Ovary (tissue), 9 donors: ENCODE results near the gene NUDT4. TPM values are rescaled to one million over a fixed set of nuclear protein-coding genes. Genes with fewer than 3 reads are reported as not detected.

Experiments
- DNase-seq, 5 donors: peaks; one replicate each; pipeline ENCODE4 v3.0.0-alpha.2; 2019 to 2020
- H3K27ac ChIP-seq, 2 donors: fragments of 200-600 bp; one replicate each; pipeline versions ENCODE4 v1.5.1 to v1.8.0; 2019 to 2022
- H3K27me3 ChIP-seq: fragments of 200-600 bp; one replicate; pipeline ENCODE4 v1.8.0; 2022
- H3K36me3 ChIP-seq: fragments of 200-600 bp; sonication (generic); one replicate; pipeline ENCODE4 v1.5.1; 2019
- H3K4me1 ChIP-seq: one replicate; pipeline ENCODE4 v1.8.1; 2013; ENCODE audit warnings: mild to moderate bottlenecking, moderate library complexity; ENCODE audit not compliant: insufficient read depth
- H3K4me3 ChIP-seq: fragments of 200-600 bp; sonication (generic); one replicate; pipeline ENCODE4 v1.5.1; 2017
- H3K9me3 ChIP-seq, 2 donors: fragments of 200-600 bp in 1 of 2; sonication (generic) in 1 of 2; one replicate each; pipeline versions ENCODE4 v1.5.1 to v1.8.1; 2013 to 2019; ENCODE audit warnings: mild to moderate bottlenecking in 1 of 2, moderate library complexity in 1 of 2
- CTCF ChIP-seq, 3 donors: fragments of 450-650 bp in 2 of 3; fragments of 200-600 bp in 1 of 3; IDR thresholded peaks; one replicate each; pipeline versions ENCODE4 v1.5.1 to v1.8.0; 2016 to 2022; ENCODE audit warnings: antibody characterized with exemption in 3 of 3, mild to moderate bottlenecking in 1 of 3
- EP300 ChIP-seq: sonication (generic); formaldehyde crosslinking; IDR thresholded peaks from one replicate; pipeline ENCODE4 v1.6.1; 2017; ENCODE audit warnings: antibody characterized with exemption
- POLR2A ChIP-seq: fragments of 450-650 bp; IDR thresholded peaks from one replicate; pipeline ENCODE4 v1.6.1; 2017; ENCODE audit warnings: antibody characterized with exemption, mild to moderate bottlenecking, moderate library complexity
- WGBS, 3 donors: extraction: QIAGEN DNeasy Blood & Tissue Kit in 1 of 3; methylation state at CpG; one replicate each; pipeline versions ENCODE4 v1.1.5 to v1.1.7; 2013 to 2017; 5-methylcytosine and 5-hydroxymethylcytosine counted together
- intact Hi-C, 4 donors: fragments of 100-400 bp; cut with DNase I; formaldehyde crosslinking; loops; one replicate each; pipeline versions ENCODE4 v1.11.0 to v1.15.1; 2022 to 2023
- polyA plus RNA-seq, 2 donors: library from polyadenylated mRNA; stranded (reverse); fragments of 200-250 nt in 1 of 2; fragments of 350-450 nt in 1 of 2; fragmentation: Illumina TruSeq in 1 of 2; extraction: RNeasy Lipid Tissue Mini Kit (QIAGEN cat#74804) in 1 of 2; gene quantifications; one replicate each; pipeline ENCODE4 v1.2.3, GENCODE V29; 2013 to 2014
- total RNA-seq, 7 donors: library from RNA; depleted of rRNA in 2 of 7; stranded (reverse); fragments of >200 nt in 2 of 7; fragmentation: NEBNext Ultra II Directional in 3 of 7; extraction: Animal tissue kit (Norgen Biotek cat#: 25700) in 3 of 7; gene quantifications; one replicate each; pipeline versions ENCODE4 v1.1.0 to v1.2.4, GENCODE V29; 2016 to 2023
- donor health status: DM: no; HTN: no; CAD: no; lungs with moderate emphysema.
- donor health status: DM: no; HTN: no; CAD: no.
- donor health status: Bipolar disorder and iron deficiency.
- donor health status: DM: yes; HTN: yes; CAD: no.
- donor health status: DM: no; HTN: no; CAD: no.
- donor health status: DM: yes; HTN: yes; CAD: no.

Gene NUDT4
- total and polyA plus RNA-seq, 9 donors, result 102 to 185 (median 141) TPM

- DNase-seq, result no peak
These were observed 41.4 kb upstream of the NUDT4 start for GRCh38 chr12:93336291-93336741.

GRCh38 chr12:93338598-93338997, 39.1 kb upstream of the NUDT4 start:
- Histone ChIP-seq H3K27me3 (no peaks in the 10 kb centered on the region), H3K27ac (no peak overlapping the region), H3K4me1 (no peaks in the 10 kb centered on the region), H3K9me3 (no peaks in the 10 kb centered on the region), H3K4me3 (no peak overlapping the region), H3K36me3 (no peaks in the 10 kb centered on the region)
- TF ChIP-seq POLR2A (no peak), EP300 (no peak)
- intact Hi-C loops, result no loop called here
- no peak for DNase-seq
- WGBS, 3 donors, result 94 to 96% (median 96%) methylated on average over 7 of the region's 7 CpGs

More at GRCh38 chr12:93336291-93336741, 41.4 kb upstream of the NUDT4 start:
- Histone ChIP-seq H3K4me3 (no peak overlapping the region), H3K9me3 (no peaks in the 10 kb centered on the region), H3K4me1 (no peaks in the 10 kb centered on the region), H3K27me3 (no peaks in the 10 kb centered on the region), H3K27ac (no peak overlapping the region), H3K36me3 (no peaks in the 10 kb centered on the region)
- WGBS, 3 donors, result 36 to 60% (median 54%) methylated on average over 4 of the region's 4 CpGs
- intact Hi-C loops, result no loop called here
- TF ChIP-seq CTCF (IDR thresholded peaks at IDR 0.05) (no peak), EP300 (no peak), POLR2A (no peak)

GRCh38 chr12:93339695-93340094, 38.0 kb upstream of the NUDT4 start:
- TF ChIP-seq EP300, result no peak
- no peak for TF ChIP-seq CTCF (IDR thresholded peaks at IDR 0.05)
- TF ChIP-seq POLR2A, result no peak

GRCh38 chr12:93341409-93342049, 36.2 kb upstream of the NUDT4 start:
- Histone ChIP-seq H3K27ac (no peak overlapping the region), H3K36me3 (no peaks in the 10 kb centered on the region), H3K9me3 (no peaks in the 10 kb centered on the region), H3K4me3 (no peak overlapping the region), H3K4me1 (no peaks in the 10 kb centered on the region), H3K27me3 (no peaks in the 10 kb centered on the region)
- intact Hi-C loops, result no loop called here
- no peak for DNase-seq
- 42 to 57% (median 52%) methylated on average over 3 of the region's 3 CpGs for WGBS, 3 donors
- TF ChIP-seq EP300 (no peak), POLR2A (no peak), CTCF (IDR thresholded peaks at IDR 0.05) (no peak)

More at GRCh38 chr12:93339695-93340094, 38.0 kb upstream of the NUDT4 start:
- DNase-seq, result no peak
- H3K9me3 ChIP-seq, result no peaks in the 10 kb centered on the region
- H3K4me1 ChIP-seq, result no peaks in the 10 kb centered on the region
- WGBS, 3 donors, result 86 to 88% (median 88%) methylated on average over 4 of the region's 4 CpGs
- H3K4me3 ChIP-seq, result no peak overlapping the region
- H3K27me3 ChIP-seq, result no peaks in the 10 kb centered on the region
- no peak overlapping the region for H3K27ac ChIP-seq
- H3K36me3 ChIP-seq, result no peaks in the 10 kb centered on the region
- intact Hi-C loops, result no loop called here

- WGBS, 3 donors, result 71 to 80% (median 77%) methylated on average over 8 of the region's 8 CpGs
- no peaks in the 10 kb centered on the region for H3K4me1 ChIP-seq
- no peak overlapping the region for H3K27ac ChIP-seq
- intact Hi-C loops, result no loop called here
- DNase-seq, result no peak
- no peaks in the 10 kb centered on the region for H3K27me3 ChIP-seq
- no peaks in the 10 kb centered on the region for H3K9me3 ChIP-seq
- TF ChIP-seq EP300, result no peak
- TF ChIP-seq CTCF (IDR thresholded peaks at IDR 0.05), result no peak
- TF ChIP-seq POLR2A, result no peak
- no peaks in the 10 kb centered on the region for H3K36me3 ChIP-seq
- no peak overlapping the region for H3K4me3 ChIP-seq
These were observed 30.5 kb upstream of the NUDT4 start for GRCh38 chr12:93347054-93347785.
